Aorta (tissue), 5 donors: ENCODE measurements around the gene MUC13. TPM values are rescaled to one million over a fixed set of nuclear protein-coding genes. Genes with fewer than 3 reads are reported as not detected.

ENCODE experiments used
- ATAC-seq: fragments of 200-7000 bp; cut with Tn5 transposase; one replicate; pipeline ENCODE4 v1.9.1; 2022; ENCODE audit warnings: moderate library complexity; ENCODE audit not compliant: low FRiP score
- DNase-seq, 2 donors: peaks; one replicate each; pipeline ENCODE4 v3.0.0-alpha.2; 2020
- H3K27ac ChIP-seq, 2 donors: one replicate each; pipeline ENCODE4 v1.5.1; 2013; ENCODE audit warnings: low read length in 2 of 2, mild to moderate bottlenecking in 2 of 2, moderate library complexity in 2 of 2, control low read depth in 1 of 2, inconsistent platforms in 1 of 2, low read depth in 1 of 2
- H3K27me3 ChIP-seq, 2 donors: one replicate each; pipeline ENCODE4 v1.6.1; 2013; ENCODE audit warnings: control low read depth in 1 of 2, low read length in 1 of 2, mild to moderate bottlenecking in 1 of 2, moderate library complexity in 1 of 2; ENCODE audit not compliant: insufficient read depth in 2 of 2, control insufficient read depth in 1 of 2
- H3K36me3 ChIP-seq, 2 donors: one replicate each; pipeline ENCODE4 v1.6.1; 2013; ENCODE audit warnings: control low read depth in 1 of 2, low read length in 1 of 2, mild to moderate bottlenecking in 1 of 2; ENCODE audit not compliant: insufficient read depth in 2 of 2, control insufficient read depth in 1 of 2
- H3K4me1 ChIP-seq, 2 donors: one replicate each; pipeline ENCODE4 v1.6.1; 2013; ENCODE audit warnings: low read length in 2 of 2, control low read depth in 1 of 2, mild to moderate bottlenecking in 1 of 2, moderate library complexity in 1 of 2; ENCODE audit not compliant: insufficient read depth in 2 of 2, control insufficient read depth in 1 of 2
- H3K4me3 ChIP-seq, 2 donors: one replicate each; pipeline ENCODE4 v1.5.1; 2013; ENCODE audit warnings: low read length in 2 of 2, control low read depth in 1 of 2, mild to moderate bottlenecking in 1 of 2
- H3K9me3 ChIP-seq: one replicate; pipeline ENCODE4 v1.6.1; 2013; ENCODE audit warnings: mild to moderate bottlenecking, low read length; ENCODE audit not compliant: control insufficient read depth
- WGBS, 2 donors: extraction: QIAGEN DNeasy Blood & Tissue Kit; methylation state at CpG; one replicate each; pipeline ENCODE4 v1.1.7; 2013; 5-methylcytosine and 5-hydroxymethylcytosine counted together
- intact Hi-C, 2 donors: fragments of 100-400 bp; cut with DNase I; formaldehyde crosslinking; loops; one replicate each; pipeline versions ENCODE4 v1.14.2 to v1.15.0; 2022
- polyA plus RNA-seq, 2 donors: library from polyadenylated mRNA; stranded (reverse); fragments of 200-250 nt; gene quantifications; one replicate each; pipeline ENCODE4 v1.2.3, GENCODE V29; 2013
- total RNA-seq, 2 donors: library from RNA; stranded (reverse); fragmentation: NEBNext Ultra II Directional; extraction: Animal tissue kit (Norgen Biotek cat#: 25700); gene quantifications; one replicate each; pipeline ENCODE4 v1.2.1, GENCODE V29; 2021
- donor health status: healthy with polysubstance abuse.
- donor health status: Bipolar disorder and iron deficiency.
- donor health status: DM: no; HTN: no; CAD: no.
- donor health status: DM: no; HTN: no; CAD: no.
- donor health status: DM: yes; HTN: yes; CAD: no.

Gene MUC13
- total and polyA plus RNA-seq, 4 donors, result 0.18 to 16.5 (median 0.54) TPM; not detected in 1

DNA sequence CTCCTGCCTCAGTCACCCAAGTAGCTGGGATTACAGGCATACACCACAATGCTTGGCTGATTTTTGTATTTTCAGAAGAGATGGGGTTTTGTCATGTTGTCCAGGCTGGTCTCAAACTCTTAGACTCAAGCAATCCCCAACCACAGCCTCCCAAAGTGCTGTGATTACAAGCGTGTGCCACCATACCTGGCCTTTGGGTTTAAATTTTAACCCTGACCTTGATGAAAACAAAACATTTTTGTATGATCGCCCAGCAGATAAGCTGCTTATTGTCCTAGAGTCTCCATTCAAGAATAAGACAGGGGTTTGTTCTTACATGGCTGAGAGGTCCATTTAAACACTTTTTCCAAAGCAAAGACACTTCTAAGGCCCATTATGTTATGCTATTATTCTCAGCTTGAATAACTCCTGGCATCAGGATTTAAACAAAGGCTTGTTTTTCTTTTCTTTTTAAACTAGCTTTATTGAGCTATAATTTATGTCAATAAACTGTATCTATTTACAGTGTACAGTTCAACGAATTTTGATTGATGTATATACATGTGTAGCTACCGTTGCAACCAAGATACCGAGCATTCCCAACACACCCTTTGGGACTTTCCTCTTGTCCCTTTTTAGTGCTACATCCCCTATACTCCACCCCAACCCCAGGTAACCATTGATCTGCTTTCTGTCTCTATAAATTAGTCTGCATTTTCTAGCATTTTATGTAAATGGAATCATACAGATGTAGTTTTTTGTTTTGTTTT lies 1.4 kb upstream of the MUC13 start:
- no peaks in the 10 kb centered on the region for H3K9me3 ChIP-seq
- ATAC-seq (no peak), DNase-seq (no peak)
- no peaks in the 10 kb centered on the region for H3K36me3 ChIP-seq
- intact Hi-C loops, result loop anchor here in 1 of 2 donors (10.0 kb wide), 1 partner anchor 499 kb away; no protein-coding TSS in a partner anchor
- H3K4me3 ChIP-seq, result no peak overlapping the region
- no peaks in the 10 kb centered on the region for H3K4me1 ChIP-seq
- no peak overlapping the region for H3K27ac ChIP-seq
- WGBS, 2 donors, result 78 to 81% methylated on average over 5 of the region's 5 CpGs
- no peaks in the 10 kb centered on the region for H3K27me3 ChIP-seq

DNA sequence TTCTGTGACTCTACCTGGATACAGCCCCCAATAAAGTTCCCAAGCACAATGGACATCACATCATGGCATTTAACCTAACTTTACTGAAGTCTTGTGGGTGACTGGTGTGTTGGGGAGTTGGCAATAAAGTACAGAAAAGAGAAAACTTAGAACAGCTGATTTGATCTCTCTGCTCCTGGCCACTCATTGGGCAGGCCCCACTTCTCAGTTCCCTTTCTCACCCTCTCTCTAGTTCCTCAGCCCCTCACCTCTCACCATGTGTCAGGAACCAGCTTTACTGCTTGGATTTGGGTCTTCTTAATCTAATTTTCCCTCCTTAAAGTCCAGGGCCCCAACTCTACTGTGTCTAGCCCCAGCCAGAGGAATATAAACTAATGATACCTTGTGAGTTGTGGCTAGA lies 713 bp upstream of the MUC13 start:
- Histone ChIP-seq H3K4me1 (no peaks in the 10 kb centered on the region), H3K27ac (no peak overlapping the region), H3K4me3 (no peak overlapping the region), H3K36me3 (no peaks in the 10 kb centered on the region), H3K9me3 (no peaks in the 10 kb centered on the region), H3K27me3 (no peaks in the 10 kb centered on the region)
- DNase-seq (no peak), ATAC-seq (no peak)
- intact Hi-C loops, result loop anchor here in 1 of 2 donors (10.0 kb wide), 1 partner anchor 500 kb away; no protein-coding TSS in a partner anchor

DNA sequence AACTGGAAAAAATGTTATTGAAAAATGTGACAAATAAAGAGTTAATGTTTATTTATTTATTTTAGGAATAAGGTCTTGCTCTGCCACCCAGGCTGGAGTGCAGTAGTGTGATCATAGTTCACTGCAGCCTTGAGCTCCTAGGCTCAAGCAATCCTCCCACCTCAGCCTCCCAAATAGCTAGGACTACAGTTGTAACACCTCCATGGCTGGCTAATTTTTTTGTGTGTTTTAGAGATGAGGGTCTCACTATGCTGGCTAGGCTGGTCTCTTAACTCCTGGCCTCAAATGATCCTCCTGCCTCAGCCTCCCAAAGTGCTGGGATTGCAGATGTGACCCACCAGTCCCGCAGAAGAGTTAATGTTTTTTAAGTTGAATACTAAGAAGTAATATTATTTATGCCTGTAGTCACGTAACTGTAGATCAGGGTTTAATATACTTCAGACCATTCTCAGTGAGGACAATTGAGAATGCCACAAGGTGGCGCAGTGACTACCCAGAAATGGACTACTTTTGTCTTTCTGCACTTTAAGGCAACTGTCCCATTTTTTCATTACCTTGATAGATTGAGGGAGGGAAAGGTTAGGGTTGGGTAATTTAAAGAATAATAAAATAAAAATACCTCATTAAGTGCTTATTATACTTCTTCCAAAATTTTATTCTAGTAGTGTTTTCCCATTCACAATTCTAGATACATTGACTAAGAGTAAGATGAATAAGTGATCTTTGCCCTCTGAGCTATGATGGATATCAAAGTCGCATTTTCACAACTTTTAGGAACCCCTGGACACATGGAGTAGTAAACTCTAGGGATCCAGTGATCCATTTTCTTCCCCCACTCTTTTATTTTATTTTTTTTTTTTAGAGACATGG lies 6.0 kb downstream of the MUC13 start:
- H3K27me3 ChIP-seq, result no peaks in the 10 kb centered on the region
- no peaks in the 10 kb centered on the region for H3K4me1 ChIP-seq
- no peaks in the 10 kb centered on the region for H3K9me3 ChIP-seq
- no peaks in the 10 kb centered on the region for H3K36me3 ChIP-seq
- H3K27ac ChIP-seq, result no peak overlapping the region
- H3K4me3 ChIP-seq, result no peak overlapping the region
- no peak for ATAC-seq
- DNase-seq, result peak in 1 of 2 donors; percentile 76
- intact Hi-C loops, result loop anchor here (5.0 to 10.0 kb wide), 3 partner anchors 234 to 656 kb away; no protein-coding TSS in a partner anchor
- WGBS, 2 donors, result 20 to 26% methylated on average over 4 of the region's 4 CpGs

DNA sequence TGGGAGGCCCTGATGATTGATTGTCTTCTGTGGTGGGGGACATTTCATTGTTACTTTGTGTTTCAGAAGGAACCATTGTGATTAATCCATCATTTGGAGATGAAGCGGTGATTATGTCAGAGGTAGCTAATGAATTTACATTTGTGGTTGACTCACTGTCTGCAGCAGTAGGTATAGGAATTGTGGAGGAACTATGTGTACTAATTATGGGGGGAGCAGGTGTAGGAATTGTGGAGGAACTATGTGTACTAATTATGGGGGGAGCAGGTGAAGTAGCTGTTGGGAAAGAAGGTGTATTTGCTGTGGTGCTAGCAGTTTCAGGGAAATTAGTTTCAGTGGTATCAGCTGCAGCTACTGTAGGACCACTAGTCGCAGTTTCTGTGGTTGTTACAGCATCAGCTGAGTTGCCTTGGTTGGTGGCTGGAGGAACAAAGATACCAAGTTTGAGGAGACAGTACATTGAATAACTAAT lies 6.9 kb downstream of the MUC13 start:
- Histone ChIP-seq H3K9me3 (no peaks in the 10 kb centered on the region), H3K4me3 (no peak overlapping the region), H3K27ac (no peak overlapping the region), H3K27me3 (no peaks in the 10 kb centered on the region), H3K36me3 (no peaks in the 10 kb centered on the region), H3K4me1 (no peaks in the 10 kb centered on the region)
- intact Hi-C loops, result loop anchor here (5.0 to 10.0 kb wide), 3 partner anchors 235 to 657 kb away; no protein-coding TSS in a partner anchor
- ATAC-seq (no peak), DNase-seq (no peak)
- WGBS, 2 donors, result 95 to 97% methylated on average over 2 of the region's 2 CpGs

DNA sequence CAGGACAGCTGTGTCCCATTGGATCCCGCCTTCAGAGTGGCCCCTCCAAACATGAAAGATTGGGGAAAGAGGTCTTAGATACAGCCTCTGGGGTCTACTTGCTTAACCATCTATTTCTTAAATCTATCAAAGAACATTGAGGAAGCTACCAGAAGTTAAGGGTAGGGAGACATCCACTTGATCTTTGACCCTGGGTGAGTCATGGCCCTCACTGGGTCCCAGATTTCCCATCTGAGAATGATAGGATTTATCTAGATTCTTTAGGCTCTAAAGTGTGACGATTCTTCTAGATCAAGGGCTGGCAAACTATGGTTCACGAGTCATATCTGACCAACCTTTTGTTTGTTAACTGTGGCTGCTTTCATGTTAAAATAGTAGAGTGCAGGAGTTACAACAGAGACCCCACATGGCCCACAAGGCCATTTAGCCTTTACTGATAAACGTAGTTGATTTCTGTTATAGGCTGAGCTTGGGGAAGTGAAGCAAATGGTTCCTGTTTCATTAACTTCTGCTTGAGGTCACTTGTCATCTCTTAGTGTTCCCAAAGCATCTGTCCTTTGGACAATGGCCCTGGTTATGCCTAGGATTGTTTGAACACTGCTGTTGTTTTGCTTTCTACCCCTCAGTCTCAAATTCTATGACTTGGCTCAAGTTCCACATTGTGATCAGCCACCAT lies 8.0 kb downstream of the MUC13 start:
- Histone ChIP-seq H3K36me3 (no peaks in the 10 kb centered on the region), H3K4me3 (no peak overlapping the region)

DNA sequence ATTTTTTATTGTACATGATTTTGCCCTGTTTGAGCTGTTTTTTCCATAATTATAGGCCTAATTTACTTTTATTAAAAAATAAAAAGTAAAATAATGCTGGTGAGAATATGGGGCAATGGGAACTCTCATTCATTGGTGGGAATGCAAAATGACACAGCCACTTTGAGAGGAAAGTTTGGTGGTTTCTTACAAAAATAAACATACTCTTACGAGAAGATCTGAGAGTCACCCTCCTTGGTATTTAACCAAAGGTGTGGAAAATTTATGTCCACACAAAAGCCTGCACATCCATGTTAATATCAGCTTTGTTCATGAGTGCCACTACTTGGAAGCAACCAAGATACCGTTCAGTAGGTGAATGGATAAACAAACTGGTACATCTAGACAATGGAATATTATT lies 9.8 kb downstream of the MUC13 start:
- ATAC-seq (no peak), DNase-seq (no peak)
- WGBS, 2 donors, result 91 to 93% methylated on average over 2 of the region's 2 CpGs
- intact Hi-C loops, result loop anchor here (5.0 to 10.0 kb wide), 3 partner anchors 238 to 660 kb away; no protein-coding TSS in a partner anchor
- Histone ChIP-seq H3K4me3 (no peak overlapping the region), H3K9me3 (no peaks in the 10 kb centered on the region), H3K27ac (no peak overlapping the region), H3K36me3 (no peaks in the 10 kb centered on the region), H3K4me1 (no peaks in the 10 kb centered on the region), H3K27me3 (no peaks in the 10 kb centered on the region)

More for the DNA sequence above, 8.0 kb downstream of the MUC13 start:
- H3K27me3 ChIP-seq, result no peaks in the 10 kb centered on the region
- WGBS, 2 donors, result 84 to 91% methylated on average over 4 of the region's 4 CpGs
- intact Hi-C loops, result loop anchor here (5.0 to 10.0 kb wide), 3 partner anchors 236 to 658 kb away; no protein-coding TSS in a partner anchor
- no peak for DNase-seq
- ATAC-seq, result no peak
- no peak overlapping the region for H3K27ac ChIP-seq
- H3K9me3 ChIP-seq, result no peaks in the 10 kb centered on the region
- H3K4me1 ChIP-seq, result no peaks in the 10 kb centered on the region

DNA sequence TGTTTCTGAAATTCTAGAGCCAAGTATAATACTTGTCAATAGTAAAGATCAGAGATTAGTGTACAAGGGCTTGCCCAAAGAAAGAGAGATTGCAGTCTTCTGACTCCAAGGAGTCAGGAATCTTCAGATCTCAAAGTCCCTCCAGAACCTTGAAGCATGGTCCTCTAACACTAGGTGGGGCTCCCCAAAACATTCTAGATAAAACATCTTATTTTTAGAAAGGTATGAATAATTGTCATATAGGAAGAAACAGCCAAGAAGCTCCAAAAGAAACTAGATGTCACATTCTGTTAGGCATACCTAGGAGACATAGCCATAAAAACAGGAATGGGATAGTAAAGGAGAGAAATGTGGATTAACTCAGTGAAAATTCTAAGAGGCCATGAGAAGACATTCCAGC lies 10.7 kb downstream of the MUC13 start:
- H3K4me3 ChIP-seq, result no peak overlapping the region
- no peak for DNase-seq
- H3K27me3 ChIP-seq, result no peaks in the 10 kb centered on the region
- no peaks in the 10 kb centered on the region for H3K4me1 ChIP-seq
- intact Hi-C loops, result loop anchor here in 1 of 2 donors (10.0 kb wide), 1 partner anchor 661 kb away; no protein-coding TSS in a partner anchor
- H3K27ac ChIP-seq, result no peak overlapping the region
- ATAC-seq, result no peak
- no peaks in the 10 kb centered on the region for H3K36me3 ChIP-seq
- no peaks in the 10 kb centered on the region for H3K9me3 ChIP-seq

DNA sequence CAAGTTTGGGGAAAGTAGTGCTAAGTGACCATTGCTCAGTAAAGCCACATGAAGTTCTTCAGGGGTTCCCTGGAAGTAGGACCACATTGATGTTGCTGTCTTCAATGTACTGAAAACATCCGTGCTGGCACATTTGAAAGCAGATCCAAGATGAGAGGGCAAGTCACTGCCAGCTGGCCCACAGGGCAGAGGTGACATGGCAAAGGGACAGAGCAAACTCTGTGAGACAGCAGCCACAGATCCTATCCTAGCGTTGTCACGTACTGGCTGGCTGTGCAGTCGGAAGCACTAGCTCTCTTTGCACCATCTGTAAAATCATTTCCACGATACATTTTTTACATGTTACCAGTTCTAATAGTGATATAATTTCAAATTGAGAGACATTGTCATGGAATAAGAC lies 13.8 kb downstream of the MUC13 start:
- Histone ChIP-seq H3K4me1 (no peaks in the 10 kb centered on the region), H3K9me3 (no peaks in the 10 kb centered on the region), H3K4me3 (no peak overlapping the region), H3K27ac (no peak overlapping the region), H3K27me3 (no peaks in the 10 kb centered on the region), H3K36me3 (no peaks in the 10 kb centered on the region)
- WGBS, 2 donors, result 86 to 90% methylated on average over 5 of the region's 5 CpGs
- DNase-seq (no peak), ATAC-seq (no peak)
- intact Hi-C loops, result loop anchor here in 1 of 2 donors (10.0 kb wide), 1 partner anchor 664 kb away; no protein-coding TSS in a partner anchor
